Astrocyte (in vitro differentiated cells and primary cell): ENCODE measurements around the gene PRPF40B. TPM values are rescaled to one million over a fixed set of nuclear protein-coding genes. Genes with fewer than 3 reads are reported as not detected.
"Not testable (repeated sequence)": the region's sequence is repeated elsewhere in the genome, so short reads cannot be mapped to it uniquely, and the experiment has no call there.

ENCODE experiments used
- DNase-seq: peaks from one replicate; pipeline ENCODE4 v3.0.0-alpha.2; 2010; ENCODE audit warnings: low read depth
- FAIRE-seq: peaks from 2 replicates; lab custom pipeline; 2011; peaks lifted over from hg19 to GRCh38; lab: Jason Lieb, UNC
- H2AFZ ChIP-seq: 2 replicates; pipeline ENCODE4 v1.6.0; 2012; ENCODE audit warnings: low read depth, low read length, inconsistent platforms
- H3K27ac ChIP-seq: 2 replicates; pipeline ENCODE4 v1.5.1; 2011; ENCODE audit warnings: low read depth, low read length, inconsistent platforms
- H3K27me3 ChIP-seq: 2 replicates; pipeline ENCODE4 v1.6.0; 2011; ENCODE audit warnings: low read length, inconsistent platforms; ENCODE audit not compliant: insufficient read depth
- H3K36me3 ChIP-seq: 2 replicates; pipeline ENCODE4 v1.5.1; 2011; ENCODE audit warnings: low read length, inconsistent platforms; ENCODE audit not compliant: insufficient read depth
- H3K4me1 ChIP-seq: 2 replicates; pipeline ENCODE4 v1.5.1; 2011; ENCODE audit warnings: low read length, inconsistent platforms; ENCODE audit not compliant: insufficient read depth
- H3K4me2 ChIP-seq: 2 replicates; pipeline ENCODE4 v1.6.0; 2012; ENCODE audit warnings: low read length, inconsistent platforms
- H3K4me3 ChIP-seq: 2 replicates; pipeline ENCODE4 v1.5.1; 2011; ENCODE audit warnings: low read depth, mild to moderate bottlenecking, low read length, inconsistent platforms; ENCODE audit not compliant: insufficient read depth
- H3K79me2 ChIP-seq: 2 replicates; pipeline ENCODE4 v1.6.0; 2012; ENCODE audit warnings: mild to moderate bottlenecking, low read length, inconsistent platforms; ENCODE audit not compliant: insufficient read depth
- H3K9ac ChIP-seq: 2 replicates; pipeline ENCODE4 v1.6.0; 2012; ENCODE audit warnings: mild to moderate bottlenecking, low read length, inconsistent platforms
- H3K9me3 ChIP-seq: 2 replicates; pipeline ENCODE4 v1.5.1; 2012; ENCODE audit warnings: low read depth, mild to moderate bottlenecking, low read length, inconsistent platforms; ENCODE audit not compliant: insufficient read depth
- H4K20me1 ChIP-seq: 2 replicates; pipeline ENCODE4 v1.6.0; 2012; ENCODE audit warnings: low read length, inconsistent platforms; ENCODE audit not compliant: insufficient read depth
- H3K27ac Mint-ChIP-seq: one replicate; pipeline ENCODE4 v1.8.0; 2021; ENCODE audit warnings: mild to moderate bottlenecking, mixed read lengths; ENCODE audit not compliant: unreplicated experiment
- H3K27me3 Mint-ChIP-seq: one replicate; pipeline ENCODE4 v1.8.0; 2021; ENCODE audit warnings: low read depth, mixed read lengths; ENCODE audit not compliant: unreplicated experiment
- H3K36me3 Mint-ChIP-seq: one replicate; pipeline ENCODE4 v1.8.0; 2021; ENCODE audit warnings: low read depth, mixed read lengths; ENCODE audit not compliant: unreplicated experiment
- H3K4me1 Mint-ChIP-seq: one replicate; pipeline ENCODE4 v1.8.0; 2021; ENCODE audit warnings: low read depth, mixed read lengths; ENCODE audit not compliant: unreplicated experiment
- H3K4me3 Mint-ChIP-seq: one replicate; pipeline ENCODE4 v1.8.0; 2021; ENCODE audit warnings: mild to moderate bottlenecking, moderate library complexity, mixed read lengths; ENCODE audit not compliant: unreplicated experiment
- H3K9me3 Mint-ChIP-seq: one replicate; pipeline ENCODE4 v1.8.0; 2021; ENCODE audit warnings: mild to moderate bottlenecking, mixed read lengths; ENCODE audit not compliant: unreplicated experiment
- EZH2 ChIP-seq: IDR thresholded peaks from 2 replicates; pipeline ENCODE4 v1.6.1; 2012; ENCODE audit warnings: mild to moderate bottlenecking, low read length, inconsistent platforms; ENCODE audit not compliant: insufficient read depth
- total RNA-seq: library from RNA; stranded (reverse); gene quantifications from 2 replicates; pipeline ENCODE4 v1.2.1, GENCODE V29; 2021
- TF ChIP-seq, protein P1 (sequence below): IDR thresholded peaks from 2 replicates; pipeline ENCODE4 v1.5.1; 2011; ENCODE audit warnings: low read depth, mild to moderate bottlenecking, inconsistent platforms, low read length, moderate library complexity; ENCODE audit not compliant: insufficient read depth

The PRPF40B gene
- total RNA-seq, 1 donor from 2014 or later, result 10.1 TPM

DNA sequence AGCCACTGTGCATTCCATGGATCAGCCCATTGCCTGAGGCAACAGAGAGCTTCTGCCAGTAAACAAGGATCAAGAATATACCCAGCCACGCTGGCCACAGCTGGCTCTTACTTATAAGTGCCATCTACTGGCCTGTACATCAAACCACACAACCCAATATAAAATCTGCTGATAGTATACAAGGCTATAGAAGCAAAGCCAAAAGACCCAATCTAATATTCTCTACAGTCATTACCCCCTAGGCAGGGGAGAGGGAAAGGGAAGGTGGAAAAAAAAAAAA lies 13.5 kb upstream of the PRPF40B start:
- H3K27me3 ChIP-seq, result no peaks in the 10 kb centered on the region
- no peak overlapping the region for H3K4me3 Mint-ChIP-seq
- H3K36me3 Mint-ChIP-seq, result peaks cover 9% of the 10 kb centered on the region
- H3K9ac ChIP-seq, result no peak overlapping the region
- DNase-seq (no peak), FAIRE-seq (no peak)
- no peaks in the 10 kb centered on the region for H4K20me1 ChIP-seq
- no peaks in the 10 kb centered on the region for H3K9me3 Mint-ChIP-seq
- TF ChIP-seq, protein P1, sequence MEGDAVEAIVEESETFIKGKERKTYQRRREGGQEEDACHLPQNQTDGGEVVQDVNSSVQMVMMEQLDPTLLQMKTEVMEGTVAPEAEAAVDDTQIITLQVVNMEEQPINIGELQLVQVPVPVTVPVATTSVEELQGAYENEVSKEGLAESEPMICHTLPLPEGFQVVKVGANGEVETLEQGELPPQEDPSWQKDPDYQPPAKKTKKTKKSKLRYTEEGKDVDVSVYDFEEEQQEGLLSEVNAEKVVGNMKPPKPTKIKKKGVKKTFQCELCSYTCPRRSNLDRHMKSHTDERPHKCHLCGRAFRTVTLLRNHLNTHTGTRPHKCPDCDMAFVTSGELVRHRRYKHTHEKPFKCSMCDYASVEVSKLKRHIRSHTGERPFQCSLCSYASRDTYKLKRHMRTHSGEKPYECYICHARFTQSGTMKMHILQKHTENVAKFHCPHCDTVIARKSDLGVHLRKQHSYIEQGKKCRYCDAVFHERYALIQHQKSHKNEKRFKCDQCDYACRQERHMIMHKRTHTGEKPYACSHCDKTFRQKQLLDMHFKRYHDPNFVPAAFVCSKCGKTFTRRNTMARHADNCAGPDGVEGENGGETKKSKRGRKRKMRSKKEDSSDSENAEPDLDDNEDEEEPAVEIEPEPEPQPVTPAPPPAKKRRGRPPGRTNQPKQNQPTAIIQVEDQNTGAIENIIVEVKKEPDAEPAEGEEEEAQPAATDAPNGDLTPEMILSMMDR, result peak; percentile 10
- TF ChIP-seq EZH2, result no peak
- peaks cover 2% of the 10 kb centered on the region for H3K4me1 Mint-ChIP-seq
- no peak overlapping the region for H3K27ac Mint-ChIP-seq
- H3K27me3 Mint-ChIP-seq, result peaks cover 3% of the 10 kb centered on the region
- H3K4me2 ChIP-seq, result no peak overlapping the region
- no peaks in the 10 kb centered on the region for H3K36me3 ChIP-seq
- no peaks in the 10 kb centered on the region for H3K79me2 ChIP-seq
- H3K4me1 ChIP-seq, result no peaks in the 10 kb centered on the region
- H3K4me3 ChIP-seq, result no peak overlapping the region
- H2AFZ ChIP-seq, result no peak overlapping the region
- no peak overlapping the region for H3K27ac ChIP-seq
- no peaks in the 10 kb centered on the region for H3K9me3 ChIP-seq

DNA sequence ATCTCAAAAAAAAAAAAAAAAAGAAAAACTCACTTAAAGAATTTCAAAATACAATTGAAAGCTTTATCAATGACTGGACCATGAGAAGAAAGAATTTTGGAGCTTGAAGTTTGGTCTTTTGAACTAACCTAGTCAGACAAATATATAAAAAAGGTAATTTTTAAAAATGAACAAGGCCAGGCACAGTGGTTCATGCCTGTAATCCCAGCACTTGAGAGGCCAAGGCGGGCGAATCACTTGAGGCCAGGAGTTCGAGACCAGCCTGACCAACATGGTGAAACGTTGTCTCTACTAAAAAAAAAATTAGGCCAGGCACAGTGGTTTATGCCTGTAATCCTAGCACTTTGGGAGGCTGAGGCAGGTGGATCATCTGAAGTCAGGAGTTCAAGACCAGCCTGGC lies 12.6 kb upstream of the PRPF40B start:
- H3K79me2 ChIP-seq, H3K4me3 Mint-ChIP-seq, H2AFZ ChIP-seq: not testable (repeated sequence)

DNA sequence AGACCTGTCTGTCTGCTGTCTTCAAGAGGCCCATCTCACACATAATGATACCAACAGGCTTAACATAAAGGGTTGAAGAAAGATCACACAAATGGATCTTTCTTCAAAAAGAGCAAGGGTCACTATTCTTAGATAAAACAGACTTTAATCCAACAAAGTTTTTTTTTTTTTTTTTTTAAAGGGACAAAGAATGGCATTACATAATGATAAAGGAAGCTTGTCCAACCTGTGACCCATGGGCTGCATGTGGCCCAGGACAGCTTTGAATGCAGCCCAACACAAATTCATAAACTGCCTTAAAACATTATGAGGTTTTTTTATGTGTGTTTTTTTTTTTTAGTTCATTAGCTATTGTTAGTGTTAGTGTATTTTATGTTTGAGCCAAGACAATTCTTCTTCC lies 11.2 kb upstream of the PRPF40B start:
- no peak for FAIRE-seq

More for the DNA sequence above, 12.6 kb upstream of the PRPF40B start:
- not testable (repeated sequence) for H3K27me3 Mint-ChIP-seq, H3K27ac Mint-ChIP-seq, H3K4me3 ChIP-seq, FAIRE-seq, H3K4me1 ChIP-seq, H3K27me3 ChIP-seq, H3K9me3 ChIP-seq, H3K4me1 Mint-ChIP-seq, H3K9ac ChIP-seq, H3K27ac ChIP-seq, H3K36me3 Mint-ChIP-seq, H4K20me1 ChIP-seq, H3K36me3 ChIP-seq, H3K4me2 ChIP-seq, DNase-seq, H3K9me3 Mint-ChIP-seq

More for the DNA sequence above, 11.2 kb upstream of the PRPF40B start:
- Histone ChIP-seq H3K4me2 (no peak overlapping the region), H3K9ac (no peak overlapping the region), H3K4me1 (no peaks in the 10 kb centered on the region), H3K27ac (no peak overlapping the region), H2AFZ (no peak overlapping the region), H3K27me3 (no peaks in the 10 kb centered on the region), H3K36me3 (no peaks in the 10 kb centered on the region), H3K9me3 (no peaks in the 10 kb centered on the region), H4K20me1 (no peaks in the 10 kb centered on the region), H3K79me2 (no peaks in the 10 kb centered on the region), H3K4me3 (no peak overlapping the region)
- H3K36me3 Mint-ChIP-seq, result peaks cover 9% of the 10 kb centered on the region
- no peak overlapping the region for H3K27ac Mint-ChIP-seq
- H3K9me3 Mint-ChIP-seq, result no peaks in the 10 kb centered on the region
- TF ChIP-seq, protein P1, result no peak
- no peak for TF ChIP-seq EZH2
- peaks cover 2% of the 10 kb centered on the region for H3K4me1 Mint-ChIP-seq
- peaks cover 3% of the 10 kb centered on the region for H3K27me3 Mint-ChIP-seq
- DNase-seq, result no peak
- H3K4me3 Mint-ChIP-seq, result no peak overlapping the region
